OCI-LY1 (cell line): ENCODE measurements around the gene HLA-DPA1.

ENCODE experiments used
- H2AFZ ChIP-seq: fragments of 200-600 bp; sonication (generic), shearing (Covaris generic); 2 replicates; pipeline ENCODE4 v1.6.0; 2014; ENCODE audit warnings: antibody characterized with exemption, mild to moderate bottlenecking, low read length
- H3F3A ChIP-seq: fragments of 200-600 bp; sonication (generic), shearing (Covaris generic); 2 replicates; pipeline ENCODE4 v1.6.0; 2014; ENCODE audit warnings: mild to moderate bottlenecking, antibody characterized with exemption, low read length, moderate library complexity; ENCODE audit not compliant: insufficient read depth
- H3K27ac ChIP-seq: fragments of 200-600 bp; sonication (generic); 2 replicates; pipeline ENCODE4 v1.5.1; 2014; ENCODE audit warnings: low read length, mixed run types, mild to moderate bottlenecking, low read depth; ENCODE audit not compliant: poor library complexity, severe bottlenecking
- H3K27me3 ChIP-seq: fragments of 200-600 bp; sonication (generic); 2 replicates; pipeline ENCODE4 v1.6.0; 2014; ENCODE audit warnings: antibody characterized with exemption, mild to moderate bottlenecking, low read length, moderate library complexity; ENCODE audit not compliant: insufficient read depth
- H3K36me3 ChIP-seq: fragments of 200-600 bp; sonication (generic); 2 replicates; pipeline ENCODE4 v1.6.1; 2014; ENCODE audit warnings: mild to moderate bottlenecking, antibody characterized with exemption, low read length, moderate library complexity, mixed read lengths; ENCODE audit not compliant: insufficient read depth
- H3K4me1 ChIP-seq: fragments of 200-600 bp; sonication (generic); 2 replicates; pipeline ENCODE4 v1.5.1; 2014; ENCODE audit warnings: mild to moderate bottlenecking, low read length, moderate library complexity; ENCODE audit not compliant: insufficient read depth, severe bottlenecking
- H3K4me2 ChIP-seq: fragments of 200-600 bp; sonication (generic), shearing (Covaris generic); 2 replicates; pipeline ENCODE4 v1.6.1; 2014; ENCODE audit warnings: low read length
- H3K4me3 ChIP-seq: fragments of 200-600 bp; sonication (generic); 2 replicates; pipeline ENCODE4 v1.5.1; 2014; ENCODE audit warnings: low read length, low read depth, mild to moderate bottlenecking, mixed read lengths; ENCODE audit not compliant: poor library complexity, severe bottlenecking
- H3K79me2 ChIP-seq: fragments of 200-600 bp; shearing (Covaris generic); 2 replicates; pipeline ENCODE4 v1.6.1; 2016; ENCODE audit warnings: mixed run types, low read length, mixed read lengths; ENCODE audit not compliant: insufficient read depth
- H3K9ac ChIP-seq: fragments of 200-600 bp; sonication (generic), shearing (Covaris generic); 2 replicates; pipeline ENCODE4 v1.6.1; 2014; ENCODE audit warnings: mild to moderate bottlenecking, low read length, mixed read lengths
- H3K9me2 ChIP-seq: fragments of 200-600 bp; sonication (generic), shearing (Covaris generic); 2 replicates; pipeline ENCODE4 v1.6.1; 2014; ENCODE audit warnings: low read depth, mild to moderate bottlenecking, low read length, mixed read lengths
- H3K9me3 ChIP-seq: fragments of 200-600 bp; shearing (Covaris generic); 2 replicates; pipeline ENCODE4 v1.6.1; 2014; ENCODE audit warnings: low read length, mixed read lengths
- H4K20me1 ChIP-seq: fragments of 200-600 bp; sonication (generic), shearing (Covaris generic); 2 replicates; pipeline ENCODE4 v1.6.0; 2016; ENCODE audit warnings: mild to moderate bottlenecking, low read length; ENCODE audit not compliant: insufficient read depth
- CTCF ChIP-seq: fragments of 200-600 bp; sonication (generic), shearing (Covaris generic); IDR thresholded peaks from 2 replicates; pipeline ENCODE4 v1.5.1; 2017; ENCODE audit warnings: mild to moderate bottlenecking, antibody characterized with exemption, low read length, moderate library complexity, mixed read lengths
- EZH2 ChIP-seq: fragments of 200-600 bp; sonication (generic), shearing (Covaris generic); IDR thresholded peaks from 2 replicates; pipeline ENCODE4 v1.8.0; 2017; ENCODE audit warnings: borderline replicate concordance, mixed run types, mild to moderate bottlenecking, antibody characterized with exemption, low read length, moderate library complexity, mixed read lengths

HLA-DPA1 gene

DNA sequence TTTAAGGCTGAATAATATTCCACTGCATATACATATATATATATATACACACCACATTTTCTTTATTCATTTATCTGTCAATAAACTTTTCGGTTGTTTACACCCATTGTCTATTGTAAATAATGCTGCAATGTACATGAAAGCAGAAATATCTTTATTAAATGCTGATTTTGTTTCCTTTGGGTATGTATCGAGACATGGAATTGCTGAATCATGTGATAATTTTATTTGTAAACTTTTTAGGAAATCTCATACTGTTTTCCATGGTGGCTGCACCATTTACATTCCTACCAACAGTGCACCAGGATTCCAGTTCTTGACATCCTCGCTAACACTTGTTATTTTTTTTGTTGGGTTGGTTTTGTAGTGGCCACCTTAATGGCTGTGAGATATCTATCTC lies 49.9 kb downstream of the HLA-DPA1 start:
- no peak overlapping the region for H2AFZ ChIP-seq
- H3K27ac ChIP-seq, result no peak overlapping the region
- no peaks in the 10 kb centered on the region for H3K9me3 ChIP-seq
- TF ChIP-seq EZH2, result no peak
- no peak for TF ChIP-seq CTCF
- no peaks in the 10 kb centered on the region for H4K20me1 ChIP-seq
- no peaks in the 10 kb centered on the region for H3K27me3 ChIP-seq
- H3K4me1 ChIP-seq, result peaks cover 8% of the 10 kb centered on the region
- H3K4me3 ChIP-seq, result no peak overlapping the region
- H3K4me2 ChIP-seq, result no peak overlapping the region
- H3F3A ChIP-seq, result no peaks in the 10 kb centered on the region
- no peaks in the 10 kb centered on the region for H3K9me2 ChIP-seq
- H3K9ac ChIP-seq, result no peak overlapping the region
- H3K79me2 ChIP-seq, result no peaks in the 10 kb centered on the region
- H3K36me3 ChIP-seq, result no peaks in the 10 kb centered on the region; the same call in 1 of the 2 replicates

GRCh38 chr6:33021917-33022316 lies 51.5 kb downstream of the HLA-DPA1 start:
- H3K27ac ChIP-seq, result no peak overlapping the region
- H3K27me3 ChIP-seq, result no peaks in the 10 kb centered on the region
- no peaks in the 10 kb centered on the region for H3K9me3 ChIP-seq
- peaks cover 11% of the 10 kb centered on the region for H3K4me1 ChIP-seq
- TF ChIP-seq CTCF (no peak), EZH2 (no peak)
- H2AFZ ChIP-seq, result no peak overlapping the region
- no peak overlapping the region for H3K9ac ChIP-seq
- H3K79me2 ChIP-seq, result no peaks in the 10 kb centered on the region
- H3K4me3 ChIP-seq, result no peak overlapping the region
- H3F3A ChIP-seq, result no peaks in the 10 kb centered on the region
- no peaks in the 10 kb centered on the region; the same call in 1 of the 2 replicates for H3K36me3 ChIP-seq
- H3K4me2 ChIP-seq, result no peak overlapping the region
- no peaks in the 10 kb centered on the region for H3K9me2 ChIP-seq
- no peaks in the 10 kb centered on the region for H4K20me1 ChIP-seq

DNA sequence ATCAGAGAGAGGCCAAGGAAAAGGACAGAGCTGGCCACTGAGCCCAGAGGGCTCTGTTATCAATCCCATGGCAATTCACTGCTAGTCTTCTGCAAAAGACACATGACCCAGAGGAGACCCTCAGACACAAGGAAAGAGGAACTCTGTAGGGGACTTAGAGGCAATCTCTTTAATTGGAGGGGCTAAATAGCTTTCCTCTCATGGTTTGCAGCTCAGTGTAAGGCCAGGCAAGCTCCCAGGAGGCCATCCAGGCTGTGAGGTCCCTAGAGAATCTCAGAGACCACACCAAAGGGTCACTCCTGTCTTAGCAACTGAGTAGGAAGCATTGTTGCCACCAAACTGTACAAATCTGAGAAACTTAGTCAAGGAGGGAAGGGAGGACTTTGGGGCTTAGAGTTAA lies 54.1 kb downstream of the HLA-DPA1 start:
- H3F3A ChIP-seq, result no peaks in the 10 kb centered on the region
- H3K27ac ChIP-seq, result no peak overlapping the region
- H3K9ac ChIP-seq, result no peak overlapping the region
- H3K4me3 ChIP-seq, result peak overlapping the region; percentile 7
- peak overlapping the region; percentile 29 for H3K4me2 ChIP-seq
- TF ChIP-seq CTCF (no peak), EZH2 (no peak)
- no peaks in the 10 kb centered on the region for H3K27me3 ChIP-seq
- peaks cover 11% of the 10 kb centered on the region for H3K4me1 ChIP-seq
- H2AFZ ChIP-seq, result no peak overlapping the region
- H4K20me1 ChIP-seq, result no peaks in the 10 kb centered on the region
- H3K36me3 ChIP-seq, result no peaks in the 10 kb centered on the region
- H3K9me3 ChIP-seq, result no peaks in the 10 kb centered on the region
- no peaks in the 10 kb centered on the region for H3K79me2 ChIP-seq
- no peaks in the 10 kb centered on the region for H3K9me2 ChIP-seq
